K562 (cell line): Measurements from ENCODE around the gene FAM107B. TPM values are rescaled to one million over a fixed set of nuclear protein-coding genes. Genes with fewer than 3 reads are reported as not detected.

Source experiments
- ATAC-seq: fragments of 200-7000 bp; cut with Tn5 transposase; 3 replicates; pipeline ENCODE4 v1.9.1; 2020; ENCODE audit warnings: moderate library complexity
- BruUV-seq: library from RNA; stranded (reverse); fragments of 400-500 nt; replicated peaks from 2 replicates; lab custom pipeline; 2021; lab: Mats Ljungman, UMichigan
- CTCF ChIA-PET: fragments of 300-600 bp; formaldehyde crosslinking; extraction: SDS; loops from one replicate; lab custom pipeline; 2021; ENCODE audit warnings: low intra/inter-chr PET ratio; lab: Yijun Ruan, JAX
- POLR2A ChIA-PET: fragments of 300-600, 350-650 bp; sonication (Branson Sonifier 250); formaldehyde crosslinking; extraction: SDS; loops from one replicate; lab custom pipeline; 2021; ENCODE audit warnings: antibody characterized with exemption, inconsistent platforms; lab: Yijun Ruan, JAX
- DNase-seq, 4 experiments: peaks; one replicate each; pipeline versions ENCODE4 v3.0.0 to v3.0.0-alpha.2; 2011 to 2018; ENCODE audit warnings: low spot score in 3 of 4, mixed read lengths in 3 of 4; ENCODE audit errors: extremely low read depth in 1 of 4
- FAIRE-seq: peaks from 2 replicates; lab custom pipeline; 2011; peaks lifted over from hg19 to GRCh38; lab: Jason Lieb, UNC
- H2AFZ ChIP-seq: 2 replicates; pipeline ENCODE4 v1.6.0; 2011; ENCODE audit warnings: low read depth, low read length, control low read depth, inconsistent platforms
- H3K27ac ChIP-seq: fragments of 200-600 bp; 3 replicates; pipeline ENCODE4 v1.8.0; 2011; ENCODE audit warnings: low read depth, mild to moderate bottlenecking, control low read depth, inconsistent platforms, low read length, moderate library complexity, mixed read lengths; ENCODE audit errors: extremely low read depth
- H3K27me3 ChIP-seq, 2 experiments: fragments of 300-600 bp in 1 of 2; 2 replicates in 1 of 2; 3 replicates in 1 of 2; pipeline versions ENCODE4 v1.6.0 to v1.8.0; 2011; ENCODE audit warnings: inconsistent platforms in 2 of 2, low read length in 2 of 2, mild to moderate bottlenecking in 1 of 2, mixed read lengths in 1 of 2, moderate library complexity in 1 of 2; ENCODE audit not compliant: control insufficient read depth in 2 of 2, insufficient read depth in 2 of 2
- H3K36me3 ChIP-seq: fragments of 300-600 bp; 3 replicates; pipeline ENCODE4 v1.8.0; 2011; ENCODE audit warnings: mild to moderate bottlenecking, low read length, inconsistent platforms; ENCODE audit not compliant: control insufficient read depth, insufficient read depth
- H3K4me1 ChIP-seq, 2 experiments: fragments of 200-600 bp in 1 of 2; replicated peaks in 1 of 2; 2 replicates in 1 of 2; 3 replicates in 1 of 2; pipeline versions ENCODE4 v1.5.1 to v1.8.0; 2011; ENCODE audit warnings: inconsistent platforms in 2 of 2, low read length in 2 of 2, mild to moderate bottlenecking in 1 of 2, mixed read lengths in 1 of 2, moderate library complexity in 1 of 2; ENCODE audit not compliant: control insufficient read depth in 2 of 2, insufficient read depth in 2 of 2
- H3K4me2 ChIP-seq: 2 replicates; pipeline ENCODE4 v1.6.1; 2011; ENCODE audit warnings: low read length, control low read depth, inconsistent platforms, mixed read lengths; ENCODE audit not compliant: insufficient read depth
- H3K4me3 ChIP-seq: fragments of 200-600 bp; sonication (generic), shearing (Covaris generic); 2 replicates; pipeline ENCODE4 v1.5.1; 2016; ENCODE audit warnings: control low read depth, inconsistent platforms
- H3K79me2 ChIP-seq: fragments of 200-600 bp; 3 replicates; pipeline ENCODE4 v1.8.0; 2011; ENCODE audit warnings: low read length, inconsistent platforms; ENCODE audit not compliant: control insufficient read depth, insufficient read depth
- H3K9ac ChIP-seq, 2 experiments: 2 replicates each; pipeline versions ENCODE4 v1.6.0 to v1.6.1; 2011; ENCODE audit warnings: low read depth in 2 of 2, low read length in 2 of 2, control low read depth in 1 of 2, inconsistent platforms in 1 of 2, mild to moderate bottlenecking in 1 of 2, mixed read lengths in 1 of 2; ENCODE audit not compliant: insufficient read depth in 1 of 2
- H3K9me1 ChIP-seq: one replicate; pipeline ENCODE4 v1.6.0; 2011; ENCODE audit warnings: inconsistent platforms, mild to moderate bottlenecking, low read length, moderate library complexity; ENCODE audit not compliant: control insufficient read depth, insufficient read depth
- H3K9me3 ChIP-seq: replicated peaks from 2 replicates; pipeline ENCODE4 v1.5.1; 2011; ENCODE audit warnings: low read depth, low read length, inconsistent platforms; ENCODE audit not compliant: control insufficient read depth, insufficient read depth
- H4K20me1 ChIP-seq: replicated peaks from 2 replicates; pipeline ENCODE4 v1.6.1; 2011; ENCODE audit warnings: low read length, inconsistent platforms, mixed read lengths; ENCODE audit not compliant: control insufficient read depth, insufficient read depth
- VEZF1 ChIP-seq: fragments of 200-800 bp; sonication (Bioruptor generic); IDR thresholded peaks from 2 replicates; pipeline ENCODE4 v1.6.1; 2017; ENCODE audit warnings: missing genetic modification characterization, missing compliant biosample characterization
- ZNF511 ChIP-seq: sonication (generic); formaldehyde crosslinking; IDR thresholded peaks from 2 replicates; pipeline ENCODE4 v1.8.0; 2022; ENCODE audit warnings: mild to moderate bottlenecking, missing genetic modification reagents
- WGBS: fragments of 100-300 bp; shearing (Covaris generic); methylation state at CpG from one replicate; pipeline ENCODE4 v1.1.6; 2016; ENCODE audit warnings: low coverage, mixed read lengths; ENCODE audit not compliant: insufficient coverage; ENCODE audit errors: missing lambda C conversion rate; 5-methylcytosine and 5-hydroxymethylcytosine counted together
- in situ Hi-C: fragments of 300-500 bp; cut with MboI; formaldehyde crosslinking; loops from 4 replicates; pipeline ENCODE4 v1.15.0; 2018; ENCODE audit warnings: inconsistent platforms, mixed read lengths
- intact Hi-C: fragments of 100-400 bp; cut with micrococcal nuclease; formaldehyde crosslinking; loops from 2 replicates; pipeline ENCODE4 v1.14.2; 2022
- polyA plus RNA-seq, 8 experiments: library from polyadenylated mRNA; depleted of rRNA in 4 of 8; stranded (reverse) in 5 of 8; unstranded in 3 of 8; fragments of >200 nt; fragmentation: Nextera tagmentation in 2 of 8; fragmentation: Illumina TruSeq in 1 of 8; extraction: Ambion mirVana in 2 of 8; extraction: Trizol in 1 of 8; gene quantifications; 2 replicates each; pipeline versions ENCODE4 v1.2.1 to v1.2.3, GENCODE V29; 2011 to 2014; ENCODE audit warnings: inconsistent platforms in 1 of 8, missing spikeins in 1 of 8
- total RNA-seq, 7 experiments: library from RNA; depleted of rRNA in 6 of 7; stranded (reverse); fragments of >200 nt in 6 of 7; fragmentation: Illumina TruSeq in 2 of 7; extraction: Trizol in 2 of 7; gene quantifications; 2 replicates each; pipeline versions ENCODE4 v1.2.1 to v1.2.3, GENCODE V29; 2011 to 2021; ENCODE audit warnings: low replicate concordance in 1 of 7

FAM107B gene
- total and polyA plus RNA-seq, 9 of the 15 experiments (the other 6 are each of a cell fraction or from before 2014, with no cell fraction given) = 0.40 to 2.8 (median 1.4) TPM

DNA sequence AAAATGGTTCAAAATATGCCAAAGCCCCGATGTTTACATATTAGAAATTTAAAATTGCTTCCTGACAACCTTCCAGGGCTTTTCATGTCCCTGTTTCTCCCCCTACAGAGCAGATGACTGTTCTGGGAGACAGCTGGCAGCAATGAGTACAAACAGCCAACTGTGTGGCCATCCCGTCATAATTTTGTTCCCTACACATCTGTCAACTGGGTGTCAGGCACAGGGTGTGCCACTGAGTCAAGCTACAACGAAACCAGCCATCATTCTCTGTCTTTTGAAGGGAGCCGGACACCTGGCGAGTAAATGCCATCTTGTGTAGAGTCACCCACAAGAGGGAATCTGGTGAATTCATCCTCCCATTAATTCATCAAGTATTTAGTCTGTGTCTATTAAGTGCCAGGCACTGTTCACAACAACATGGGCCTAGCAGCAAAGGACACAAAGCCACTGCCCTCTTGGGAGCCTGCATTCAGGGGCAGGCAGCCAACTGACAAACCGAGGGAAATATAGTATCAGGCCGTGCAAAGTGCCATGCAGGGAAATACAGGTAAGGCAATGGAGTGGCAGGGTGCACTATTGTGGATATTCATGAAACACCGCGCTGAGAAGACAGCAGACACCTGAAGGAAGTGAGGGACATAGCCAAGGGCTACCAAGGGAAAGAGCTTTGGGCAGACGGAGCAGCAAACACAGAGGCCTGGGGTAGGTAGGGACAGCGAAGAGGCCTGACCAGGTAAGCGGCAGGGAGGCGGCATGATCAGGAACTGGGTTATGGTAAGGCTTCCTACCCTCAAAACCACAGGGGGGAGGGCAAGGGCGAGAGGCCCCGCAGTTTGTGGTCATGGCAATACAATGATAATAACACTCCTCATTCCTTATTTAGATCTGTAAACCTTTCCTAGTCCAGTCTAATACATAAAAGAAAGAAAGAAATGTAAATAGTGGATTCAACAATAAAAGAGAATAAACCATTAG is 213.6 kb downstream of the FAM107B start:
- Histone ChIP-seq H3K36me3 (no peaks in the 10 kb centered on the region), H3K4me3 (no peak overlapping the region), H3K79me2 (no peaks in the 10 kb centered on the region), H3K4me1 (no peaks in the 10 kb centered on the region; a peak in 1 of 5 replicates), H3K9me3 (no peaks in the 10 kb centered on the region), H2AFZ (no peak overlapping the region), H3K9me1 (no peaks in the 10 kb centered on the region), H3K27me3 (peaks cover 9 to 50% of the 10 kb centered on the region in 2 experiments; a peak in 4 of 5 replicates), H3K27ac (no peak overlapping the region), H3K9ac (no peak overlapping the region), H3K4me2 (no peak overlapping the region), H4K20me1 (no peaks in the 10 kb centered on the region)
- ChIA-PET POLR2A (no interaction called here), CTCF (no interaction called here)
- in situ Hi-C loops (no loop called here), intact Hi-C loops (no loop called here)
- DNase-seq (no peak), ATAC-seq (no peak), FAIRE-seq (no peak)
- TF ChIP-seq ZNF511 (no peak), VEZF1 (CRISPR knock-in tag) (peak; percentile 13; the same call in 1 of the 2 replicates)
- BruUV-seq = no TSS peak
- WGBS = 1% methylated on average over 15 of the region's 15 CpGs
